Nephron progenitor cell (in vitro differentiated cells): Measurements from ENCODE around the gene SPECC1L.
"Not testable (repeated sequence)": the region's sequence is repeated elsewhere in the genome, so short reads cannot be mapped to it uniquely, and the experiment has no call there.

Experiments used
- DNase-seq: peaks from one replicate; pipeline ENCODE4 v3.0.0; 2021
- H3K27ac Mint-ChIP-seq: 2 replicates; pipeline ENCODE4 v1.8.0; 2021; ENCODE audit warnings: mild to moderate bottlenecking, moderate library complexity, mixed read lengths
- H3K27me3 Mint-ChIP-seq: 2 replicates; pipeline ENCODE4 v1.8.0; 2021; ENCODE audit warnings: mild to moderate bottlenecking, low read depth, mixed read lengths; ENCODE audit not compliant: poor library complexity
- H3K36me3 Mint-ChIP-seq: 2 replicates; pipeline ENCODE4 v1.8.0; 2021; ENCODE audit warnings: low read depth, mixed read lengths
- H3K4me1 Mint-ChIP-seq: 2 replicates; pipeline ENCODE4 v1.8.0; 2021; ENCODE audit warnings: mixed read lengths
- H3K4me3 Mint-ChIP-seq: 2 replicates; pipeline ENCODE4 v1.8.0; 2021; ENCODE audit warnings: mild to moderate bottlenecking, moderate library complexity, mixed read lengths
- H3K9me3 Mint-ChIP-seq: 2 replicates; pipeline ENCODE4 v1.8.0; 2021; ENCODE audit warnings: mild to moderate bottlenecking, moderate library complexity, mixed read lengths
- TF ChIP-seq, protein P1 (sequence below): fragments of 200-600 bp; sonication (generic); IDR thresholded peaks from 2 replicates; pipeline ENCODE4 v1.5.0; 2021; ENCODE audit warnings: antibody characterized with exemption

The SPECC1L gene

GRCh38 chr22:24264329-24264896 lies 6.2 kb upstream of the SPECC1L start:
- H3K36me3 Mint-ChIP-seq, DNase-seq, H3K27me3 Mint-ChIP-seq, H3K9me3 Mint-ChIP-seq: not testable (repeated sequence)
- Mint-ChIP-seq H3K4me1 (peaks cover 53% of the 10 kb centered on the region), H3K4me3 (peak overlapping the region; percentile 76), H3K27ac (peak overlapping the region; percentile 99)

DNA sequence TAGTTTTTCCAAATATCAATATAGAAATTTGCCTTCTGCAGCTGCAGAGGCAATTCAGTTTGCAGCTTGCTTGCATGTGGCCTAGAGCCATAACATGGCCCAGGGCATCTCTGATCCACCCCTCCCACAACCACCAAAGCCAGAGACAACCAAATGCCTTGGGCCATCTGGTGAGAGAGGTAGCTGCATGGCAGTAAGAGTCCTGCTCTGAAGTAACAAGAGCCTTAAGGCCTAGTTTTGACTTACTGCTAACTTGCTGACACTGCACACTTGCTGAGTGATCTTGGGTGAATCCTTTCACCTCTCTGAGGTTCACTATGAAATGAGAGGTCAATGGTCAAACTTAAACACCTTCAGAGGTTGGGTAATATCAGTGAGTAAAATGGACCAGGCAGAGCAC lies 4.9 kb upstream of the SPECC1L start:
- Mint-ChIP-seq H3K27ac (no peak overlapping the region), H3K9me3 (no peaks in the 10 kb centered on the region), H3K4me3 (no peak overlapping the region), H3K4me1 (peaks cover 57% of the 10 kb centered on the region), H3K36me3 (no peaks in the 10 kb centered on the region), H3K27me3 (no peaks in the 10 kb centered on the region)
- DNase-seq: no peak
- TF ChIP-seq, protein P1, sequence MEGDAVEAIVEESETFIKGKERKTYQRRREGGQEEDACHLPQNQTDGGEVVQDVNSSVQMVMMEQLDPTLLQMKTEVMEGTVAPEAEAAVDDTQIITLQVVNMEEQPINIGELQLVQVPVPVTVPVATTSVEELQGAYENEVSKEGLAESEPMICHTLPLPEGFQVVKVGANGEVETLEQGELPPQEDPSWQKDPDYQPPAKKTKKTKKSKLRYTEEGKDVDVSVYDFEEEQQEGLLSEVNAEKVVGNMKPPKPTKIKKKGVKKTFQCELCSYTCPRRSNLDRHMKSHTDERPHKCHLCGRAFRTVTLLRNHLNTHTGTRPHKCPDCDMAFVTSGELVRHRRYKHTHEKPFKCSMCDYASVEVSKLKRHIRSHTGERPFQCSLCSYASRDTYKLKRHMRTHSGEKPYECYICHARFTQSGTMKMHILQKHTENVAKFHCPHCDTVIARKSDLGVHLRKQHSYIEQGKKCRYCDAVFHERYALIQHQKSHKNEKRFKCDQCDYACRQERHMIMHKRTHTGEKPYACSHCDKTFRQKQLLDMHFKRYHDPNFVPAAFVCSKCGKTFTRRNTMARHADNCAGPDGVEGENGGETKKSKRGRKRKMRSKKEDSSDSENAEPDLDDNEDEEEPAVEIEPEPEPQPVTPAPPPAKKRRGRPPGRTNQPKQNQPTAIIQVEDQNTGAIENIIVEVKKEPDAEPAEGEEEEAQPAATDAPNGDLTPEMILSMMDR: no peak

DNA sequence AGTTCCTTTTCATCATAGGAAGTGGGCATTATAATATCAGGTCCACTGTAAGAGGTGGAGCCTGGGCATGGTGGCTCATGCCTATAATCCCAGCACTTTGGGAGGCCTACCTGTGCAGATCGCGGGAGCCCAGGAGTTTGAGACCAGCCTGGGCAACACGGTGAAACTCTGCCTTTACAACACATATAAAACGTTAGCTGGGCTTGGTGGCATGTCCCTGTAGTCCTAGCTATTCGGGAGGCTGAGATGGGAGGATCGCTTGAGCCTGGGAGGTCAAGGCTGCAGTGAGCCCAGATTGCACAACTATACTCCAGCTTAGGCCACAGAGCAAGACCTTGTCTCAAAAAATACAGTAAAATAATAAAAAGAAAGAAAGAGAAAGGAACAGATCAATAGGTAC lies 4.1 kb upstream of the SPECC1L start:
- H3K9me3 Mint-ChIP-seq: not testable (repeated sequence)

GRCh38 chr22:24271386-24271854 lies 789 bp downstream of the SPECC1L start:
- Mint-ChIP-seq H3K36me3 (peaks cover 5% of the 10 kb centered on the region), H3K4me1 (peaks cover 59% of the 10 kb centered on the region), H3K27ac (peak overlapping the region; percentile 92), H3K27me3 (no peaks in the 10 kb centered on the region), H3K4me3 (peak overlapping the region; percentile 92), H3K9me3 (no peaks in the 10 kb centered on the region)
- TF ChIP-seq, protein P1: no peak
- no peak for DNase-seq

More for the DNA sequence above, 4.1 kb upstream of the SPECC1L start:
- not testable (repeated sequence) for H3K4me3 Mint-ChIP-seq, H3K27ac Mint-ChIP-seq, H3K27me3 Mint-ChIP-seq, DNase-seq, H3K36me3 Mint-ChIP-seq
- peaks cover 56% of the 10 kb centered on the region for H3K4me1 Mint-ChIP-seq

GRCh38 chr22:24273031-24273430 lies 2.4 kb downstream of the SPECC1L start:
- H3K27ac Mint-ChIP-seq, H3K27me3 Mint-ChIP-seq, H3K9me3 Mint-ChIP-seq, DNase-seq: not testable (repeated sequence)
- peak overlapping the region; percentile 64 for H3K4me3 Mint-ChIP-seq
- peaks cover 16% of the 10 kb centered on the region for H3K36me3 Mint-ChIP-seq
- peaks cover 59% of the 10 kb centered on the region for H3K4me1 Mint-ChIP-seq

DNA sequence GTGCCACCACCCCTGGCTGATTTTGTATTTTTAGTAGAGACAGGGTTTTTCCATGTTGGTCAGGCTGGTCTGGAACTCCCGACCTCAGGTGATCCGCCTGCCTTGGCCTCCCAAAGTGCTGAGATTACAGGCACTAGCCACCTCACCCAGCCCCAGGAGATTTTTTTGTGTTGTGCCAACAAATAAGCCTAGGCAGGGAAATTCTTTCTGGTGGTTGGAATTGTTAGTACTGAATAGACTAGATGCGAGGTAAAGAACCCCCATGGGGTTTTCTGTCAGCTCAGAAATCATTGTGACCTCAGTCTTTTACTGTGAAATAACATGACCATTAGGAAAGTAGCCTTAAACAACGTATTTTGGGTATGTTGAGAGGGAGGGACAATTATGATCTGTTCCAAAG lies 3.3 kb downstream of the SPECC1L start:
- not testable (repeated sequence) for H3K27me3 Mint-ChIP-seq

DNA sequence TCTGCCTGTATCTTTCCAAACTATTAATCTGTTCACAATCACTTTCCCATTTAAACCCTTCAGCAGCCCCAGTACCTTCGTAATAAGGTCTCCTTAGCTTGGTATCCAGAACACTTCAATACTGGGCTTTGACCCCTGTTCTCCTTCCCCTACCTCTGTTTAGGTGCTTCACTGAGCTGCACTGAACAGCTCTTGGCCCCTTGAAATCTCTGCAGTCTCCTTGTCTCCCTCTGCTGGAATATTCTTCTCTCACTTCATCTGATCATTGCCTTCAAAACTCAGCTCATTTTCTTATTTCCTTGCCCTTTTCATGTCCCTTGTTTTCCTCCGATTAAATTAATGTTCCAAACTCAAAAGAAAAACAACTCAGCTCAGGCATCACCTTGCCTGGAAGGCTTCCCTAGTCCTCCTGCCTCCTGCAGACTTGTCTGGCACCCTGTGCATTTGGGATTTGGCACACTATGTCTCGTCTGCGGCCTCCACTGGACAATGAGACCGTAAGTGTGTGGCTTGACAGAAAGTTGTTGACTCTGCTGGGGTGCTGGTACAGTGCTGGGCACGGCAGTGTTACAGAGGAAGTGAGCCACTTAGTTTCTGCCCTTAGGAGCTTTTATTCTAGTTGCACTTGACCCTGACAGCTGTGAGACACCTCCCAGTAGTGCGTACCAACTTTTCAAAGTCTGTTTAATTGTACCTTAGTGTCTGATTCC lies 4.2 kb downstream of the SPECC1L start:
- not testable (repeated sequence) for H3K9me3 Mint-ChIP-seq
- H3K4me1 Mint-ChIP-seq: peaks cover 48% of the 10 kb centered on the region

More for the DNA sequence above, 3.3 kb downstream of the SPECC1L start:
- H3K27ac Mint-ChIP-seq, DNase-seq, H3K9me3 Mint-ChIP-seq, H3K4me3 Mint-ChIP-seq: not testable (repeated sequence)
- Mint-ChIP-seq H3K4me1 (peaks cover 52% of the 10 kb centered on the region), H3K36me3 (peaks cover 16% of the 10 kb centered on the region)

GRCh38 chr22:24280363-24280762 lies 9.7 kb downstream of the SPECC1L start:
- H3K4me1 Mint-ChIP-seq: peaks cover 35% of the 10 kb centered on the region
- H3K9me3 Mint-ChIP-seq: not testable (repeated sequence)

More for the DNA sequence above, 4.2 kb downstream of the SPECC1L start:
- H3K27me3 Mint-ChIP-seq, DNase-seq: not testable (repeated sequence)
- Mint-ChIP-seq H3K36me3 (peaks cover 16% of the 10 kb centered on the region), H3K27ac (peak overlapping the region; percentile 25), H3K4me3 (peak overlapping the region; percentile 43)

DNA sequence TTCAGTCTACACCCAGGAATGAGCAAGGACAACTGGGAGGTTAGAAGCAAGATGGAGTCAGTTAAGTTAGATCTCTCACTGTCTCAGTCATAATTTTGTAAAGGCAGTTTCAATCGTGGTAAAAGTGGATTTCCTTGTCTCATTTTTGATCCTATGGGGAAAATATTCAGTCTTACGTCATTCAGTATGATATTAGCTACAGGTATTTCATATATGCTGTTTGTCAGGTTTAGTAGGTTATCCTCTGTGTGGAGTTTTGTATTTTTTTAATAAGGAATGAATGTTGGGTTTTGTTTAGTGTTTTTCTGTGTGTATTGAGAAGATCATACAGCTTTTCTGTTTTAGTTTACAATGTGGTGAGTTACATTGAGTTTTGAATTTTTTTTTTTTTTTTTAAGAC lies 11.8 kb downstream of the SPECC1L start:
- TF ChIP-seq, protein P1: no peak
- H3K36me3 Mint-ChIP-seq: peaks cover 39% of the 10 kb centered on the region
- no peak for DNase-seq
- peaks cover 52% of the 10 kb centered on the region for H3K4me1 Mint-ChIP-seq
- peaks cover 5% of the 10 kb centered on the region for H3K9me3 Mint-ChIP-seq
- no peak overlapping the region for H3K4me3 Mint-ChIP-seq
- H3K27me3 Mint-ChIP-seq: no peaks in the 10 kb centered on the region
- H3K27ac Mint-ChIP-seq: no peak overlapping the region

More at GRCh38 chr22:24280363-24280762, 9.7 kb downstream of the SPECC1L start:
- not testable (repeated sequence) for DNase-seq, H3K27ac Mint-ChIP-seq, H3K4me3 Mint-ChIP-seq, H3K27me3 Mint-ChIP-seq
- peaks cover 50% of the 10 kb centered on the region for H3K36me3 Mint-ChIP-seq
